GM23338 (cell line): ENCODE measurements around the gene XKRX. TPM values are rescaled to one million over a fixed set of nuclear protein-coding genes. Genes with fewer than 3 reads are reported as not detected.

Source experiments
- ATAC-seq: fragments of 200-7000 bp; cut with Tn5 transposase; 3 replicates; pipeline ENCODE4 v1.9.1; 2020
- DNase-seq: peaks from one replicate; pipeline ENCODE4 v3.0.0-alpha.2; 2015; ENCODE audit warnings: low spot score
- H2AFZ ChIP-seq: fragments of 200-600 bp; sonication (generic); 2 replicates; pipeline ENCODE4 v1.8.0; 2016; ENCODE audit warnings: antibody characterized with exemption, mild to moderate bottlenecking, moderate library complexity
- H3F3A ChIP-seq: fragments of 200-600 bp; sonication (generic); replicated peaks from 2 replicates; pipeline ENCODE4 v1.8.0; 2017; ENCODE audit warnings: antibody characterized with exemption, mixed run types, low read depth
- H3K27ac ChIP-seq: fragments of 200-600 bp; sonication (generic); 2 replicates; pipeline ENCODE4 v1.6.1; 2016; ENCODE audit warnings: low read depth
- H3K27me3 ChIP-seq: fragments of 200-600 bp; sonication (generic); 2 replicates; pipeline ENCODE4 v1.8.0; 2016; ENCODE audit warnings: mild to moderate bottlenecking, mixed run types, moderate library complexity; ENCODE audit not compliant: insufficient read depth
- H3K36me3 ChIP-seq: fragments of 200-600 bp; sonication (generic); 2 replicates; pipeline ENCODE4 v1.8.0; 2016; ENCODE audit warnings: mild to moderate bottlenecking; ENCODE audit not compliant: insufficient read depth
- H3K4me1 ChIP-seq: fragments of 200-600 bp; sonication (generic); 2 replicates; pipeline ENCODE4 v1.8.0; 2016; ENCODE audit warnings: mild to moderate bottlenecking, moderate library complexity; ENCODE audit not compliant: insufficient read depth
- H3K4me2 ChIP-seq: fragments of 200-600 bp; sonication (generic); 2 replicates; pipeline ENCODE4 v1.7.1; 2017; ENCODE audit warnings: mixed run types
- H3K4me3 ChIP-seq: fragments of 200-600 bp; sonication (generic); 2 replicates; pipeline ENCODE4 v1.6.1; 2016; ENCODE audit warnings: mixed run types
- H3K79me2 ChIP-seq: fragments of 200-600 bp; sonication (generic); replicated peaks from 2 replicates; pipeline ENCODE4 v1.8.0; 2017; ENCODE audit warnings: mild to moderate bottlenecking; ENCODE audit not compliant: insufficient read depth
- H3K9me2 ChIP-seq: fragments of 200-600 bp; sonication (generic); 2 replicates; pipeline ENCODE4 v1.8.0; 2017; ENCODE audit not compliant: insufficient read depth
- H4K20me1 ChIP-seq: fragments of 200-600 bp; sonication (generic); replicated peaks from 2 replicates; pipeline ENCODE4 v1.8.0; 2017; ENCODE audit warnings: mild to moderate bottlenecking; ENCODE audit not compliant: insufficient read depth
- H3K27ac Mint-ChIP-seq: 2 replicates; pipeline ENCODE4 v1.8.0; 2020; ENCODE audit warnings: inconsistent platforms, mild to moderate bottlenecking, moderate library complexity, mixed read lengths
- H3K27me3 Mint-ChIP-seq: 3 replicates; pipeline ENCODE4 v1.8.0; 2022; ENCODE audit warnings: low read depth, mild to moderate bottlenecking, moderate library complexity, mixed read lengths, inconsistent platforms; ENCODE audit not compliant: insufficient read depth, poor library complexity
- H3K36me3 Mint-ChIP-seq: 3 replicates; pipeline ENCODE4 v1.8.0; 2021; ENCODE audit warnings: low read depth, mild to moderate bottlenecking, inconsistent platforms, moderate library complexity, mixed read lengths
- H3K4me1 Mint-ChIP-seq: 3 replicates; pipeline ENCODE4 v1.8.0; 2020; ENCODE audit warnings: mild to moderate bottlenecking, inconsistent platforms, mixed read lengths
- H3K4me3 Mint-ChIP-seq: 3 replicates; pipeline ENCODE4 v1.8.0; 2021; ENCODE audit warnings: moderate library complexity, mild to moderate bottlenecking, inconsistent platforms, mixed read lengths
- H3K9me3 Mint-ChIP-seq: 3 replicates; pipeline ENCODE4 v1.8.0; 2020; ENCODE audit warnings: moderate library complexity, mild to moderate bottlenecking, inconsistent platforms, mixed read lengths
- CREB1 ChIP-seq: fragments of 250-450 bp; sonication (Bioruptor Pico); IDR thresholded peaks from 2 replicates; pipeline ENCODE4 v1.5.0; 2020; ENCODE audit warnings: low read depth, mild to moderate bottlenecking, moderate library complexity
- CTCF ChIP-seq, 2 experiments: fragments of 200-600 bp in 1 of 2; sonication (generic) in 1 of 2; conservative IDR thresholded peaks; 2 replicates each; pipeline versions ENCODE4 v1.5.1 to v1.6.1; 2016 to 2017; ENCODE audit warnings: antibody characterized with exemption in 2 of 2, low read depth in 2 of 2, mild to moderate bottlenecking in 2 of 2, moderate library complexity in 1 of 2
- ETS1 ChIP-seq: IDR thresholded peaks from 2 replicates; pipeline ENCODE4 v1.6.1; 2016; ENCODE audit warnings: antibody characterized with exemption
- EZH2 ChIP-seq: fragments of 200-600 bp; sonication (generic); IDR thresholded peaks from one replicate; pipeline ENCODE4 v1.8.0; 2017; ENCODE audit warnings: antibody characterized with exemption, mild to moderate bottlenecking, low read depth; ENCODE audit not compliant: unreplicated experiment
- EZH2phosphoT487 ChIP-seq: fragments of 200-600 bp; sonication (generic); IDR thresholded peaks from one replicate; pipeline ENCODE4 v1.8.1; 2018; ENCODE audit warnings: antibody characterized with exemption; ENCODE audit not compliant: unreplicated experiment
- JUNB ChIP-seq: IDR thresholded peaks from one replicate; pipeline ENCODE4 v1.6.1; 2016; ENCODE audit warnings: antibody characterized with exemption; ENCODE audit not compliant: unreplicated experiment
- NANOG ChIP-seq: IDR thresholded peaks from 2 replicates; pipeline ENCODE4 v1.6.1; 2016; ENCODE audit warnings: antibody characterized with exemption, borderline replicate concordance
- POLR2AphosphoS5 ChIP-seq: IDR thresholded peaks from 2 replicates; pipeline ENCODE4 v1.6.1; 2016; ENCODE audit warnings: antibody characterized with exemption, low read depth
- REST ChIP-seq: IDR thresholded peaks from one replicate; pipeline ENCODE4 v1.6.1; 2018; ENCODE audit warnings: antibody characterized with exemption; ENCODE audit not compliant: unreplicated experiment
- STAT1 ChIP-seq: IDR thresholded peaks from one replicate; pipeline ENCODE4 v1.6.1; 2016; ENCODE audit warnings: antibody characterized with exemption; ENCODE audit not compliant: unreplicated experiment
- ZNF114 ChIP-seq: fragments of 250-450 bp; sonication (Bioruptor Pico); IDR thresholded peaks from 2 replicates; pipeline ENCODE4 v1.5.0; 2020; ENCODE audit warnings: mild to moderate bottlenecking, moderate library complexity
- ZNF331 ChIP-seq: fragments of 250-450 bp; sonication (Bioruptor Pico); IDR thresholded peaks from 2 replicates; pipeline ENCODE4 v1.5.0; 2020; ENCODE audit warnings: low read depth, mild to moderate bottlenecking, moderate library complexity
- ZNF462 ChIP-seq: fragments of 250-450 bp; sonication (Bioruptor Pico); IDR thresholded peaks from 2 replicates; pipeline ENCODE4 v1.5.0; 2020; ENCODE audit warnings: mild to moderate bottlenecking, moderate library complexity
- polyA plus RNA-seq: library from polyadenylated mRNA; unstranded; fragments of >200 nt; fragmentation: Nextera tagmentation; extraction: Ambion mirVana; gene quantifications from 2 replicates; pipeline ENCODE4 v1.2.1, GENCODE V29; 2016
- total RNA-seq: library from RNA; depleted of rRNA; stranded (reverse); fragments of >200 nt; shearing (Covaris generic); gene quantifications from 2 replicates; pipeline ENCODE4 v1.2.3, GENCODE V29; 2014

XKRX gene
- total and polyA plus RNA-seq, 2 experiments from 2014 or later, result 0.16 to 0.83 TPM

- DNase-seq (no peak), ATAC-seq (no peak)
- Histone ChIP-seq H3F3A (no peaks in the 10 kb centered on the region), H3K79me2 (no peaks in the 10 kb centered on the region), H3K9me2 (no peaks in the 10 kb centered on the region), H3K4me1 (no peaks in the 10 kb centered on the region), H3K27ac (no peak within 1 kb of the TSS), H2AFZ (no peak within 1 kb of the TSS), H3K4me3 (no peak within 1 kb of the TSS), H3K27me3 (no peaks in the 10 kb centered on the region), H4K20me1 (no peaks in the 10 kb centered on the region), H3K4me2 (no peak within 1 kb of the TSS), H3K36me3 (no peaks in the 10 kb centered on the region)
- Mint-ChIP-seq H3K27me3 (peaks cover 2% of the 10 kb centered on the region), H3K4me3 (no peak within 1 kb of the TSS), H3K9me3 (peaks cover 7% of the 10 kb centered on the region; the same call in 2 of the 3 replicates), H3K36me3 (peaks cover 4% of the 10 kb centered on the region; the same call in 2 of the 3 replicates), H3K4me1 (no peaks in the 10 kb centered on the region), H3K27ac (no peak within 1 kb of the TSS)
- TF ChIP-seq EZH2 (no peak), JUNB (no peak), STAT1 (no peak), REST (no peak), NANOG (no peak), CREB1 (CRISPR knock-in tag) (no peak), POLR2AphosphoS5 (no peak), CTCF (conservative IDR thresholded peaks at IDR 0.05; ENCODE audit: low read depth in 2 of 2) (no peak), EZH2phosphoT487 (no peak), ZNF462 (CRISPR knock-in tag) (no peak), ZNF331 (CRISPR knock-in tag) (no peak), ETS1 (no peak), ZNF114 (CRISPR knock-in tag) (no peak)
Observed at GRCh38 chrX:100969408-100969807, 40.7 kb upstream of the XKRX start, which contains the start of gene ARL13A. ARL13A (plus strand) TSS chrX:100969708; CDS start chrX:100973690, 3,982 bp downstream.
